ENCODE results near the gene CYTL1.

DNA sequence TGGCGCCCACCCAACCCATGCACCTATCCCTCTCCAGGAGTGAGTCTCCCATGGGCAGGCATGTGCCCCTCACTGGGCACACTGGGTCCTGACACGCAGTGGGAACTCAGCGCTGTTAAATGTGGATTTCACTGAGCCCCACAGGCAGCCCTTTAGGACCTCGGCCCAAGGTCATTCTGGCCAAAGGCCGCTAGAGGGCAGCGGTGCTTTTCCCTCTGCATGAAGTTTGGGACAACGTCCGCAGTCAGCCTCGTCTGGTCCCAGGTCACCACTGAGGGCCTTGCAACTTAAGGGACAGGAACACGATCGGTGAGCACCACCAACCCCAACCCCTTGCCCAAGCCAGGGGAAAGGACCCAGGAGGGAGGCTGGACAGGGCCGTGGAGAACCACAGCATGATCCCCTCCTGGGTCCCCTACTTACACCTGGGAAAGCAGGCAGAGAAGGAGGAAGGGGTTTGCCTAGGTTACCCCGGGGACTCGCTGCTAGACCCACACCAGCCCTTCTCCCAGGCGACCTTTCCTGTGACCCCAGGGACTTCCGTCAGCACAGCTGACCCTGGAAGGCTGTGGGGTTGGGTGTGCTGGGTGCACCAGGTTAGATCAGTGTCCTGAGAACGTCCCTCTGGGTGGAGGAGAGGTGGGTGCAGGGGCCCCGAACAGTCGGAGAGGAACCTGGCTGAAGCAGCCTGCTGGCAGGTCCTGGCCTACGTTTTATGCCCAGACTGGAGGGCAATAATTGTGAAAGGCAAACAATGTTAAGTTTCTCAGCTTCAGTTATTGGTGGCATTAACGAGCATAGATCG is 24.0 kb downstream of the CYTL1 start:
- TF ChIP-seq, protein P1, sequence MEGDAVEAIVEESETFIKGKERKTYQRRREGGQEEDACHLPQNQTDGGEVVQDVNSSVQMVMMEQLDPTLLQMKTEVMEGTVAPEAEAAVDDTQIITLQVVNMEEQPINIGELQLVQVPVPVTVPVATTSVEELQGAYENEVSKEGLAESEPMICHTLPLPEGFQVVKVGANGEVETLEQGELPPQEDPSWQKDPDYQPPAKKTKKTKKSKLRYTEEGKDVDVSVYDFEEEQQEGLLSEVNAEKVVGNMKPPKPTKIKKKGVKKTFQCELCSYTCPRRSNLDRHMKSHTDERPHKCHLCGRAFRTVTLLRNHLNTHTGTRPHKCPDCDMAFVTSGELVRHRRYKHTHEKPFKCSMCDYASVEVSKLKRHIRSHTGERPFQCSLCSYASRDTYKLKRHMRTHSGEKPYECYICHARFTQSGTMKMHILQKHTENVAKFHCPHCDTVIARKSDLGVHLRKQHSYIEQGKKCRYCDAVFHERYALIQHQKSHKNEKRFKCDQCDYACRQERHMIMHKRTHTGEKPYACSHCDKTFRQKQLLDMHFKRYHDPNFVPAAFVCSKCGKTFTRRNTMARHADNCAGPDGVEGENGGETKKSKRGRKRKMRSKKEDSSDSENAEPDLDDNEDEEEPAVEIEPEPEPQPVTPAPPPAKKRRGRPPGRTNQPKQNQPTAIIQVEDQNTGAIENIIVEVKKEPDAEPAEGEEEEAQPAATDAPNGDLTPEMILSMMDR (IDR thresholded peaks at IDR 0.05; ENCODE audit: extremely low read depth in 1 of 2, insufficient read depth in 1 of 2, low read depth in 1 of 2, low read length in 2 of 2), result peak; percentile 91 to 97
- TF ChIP-seq POLR2AphosphoS5 (IDR thresholded peaks at IDR 0.05; ENCODE audit: insufficient read depth, low read depth, low read length), result no peak
